Measurements from ENCODE around the gene TRIM72.
"Not testable (repeated sequence)": the region's sequence is repeated elsewhere in the genome, so short reads cannot be mapped to it uniquely, and the experiment has no call there.

TRIM72 gene

DNA sequence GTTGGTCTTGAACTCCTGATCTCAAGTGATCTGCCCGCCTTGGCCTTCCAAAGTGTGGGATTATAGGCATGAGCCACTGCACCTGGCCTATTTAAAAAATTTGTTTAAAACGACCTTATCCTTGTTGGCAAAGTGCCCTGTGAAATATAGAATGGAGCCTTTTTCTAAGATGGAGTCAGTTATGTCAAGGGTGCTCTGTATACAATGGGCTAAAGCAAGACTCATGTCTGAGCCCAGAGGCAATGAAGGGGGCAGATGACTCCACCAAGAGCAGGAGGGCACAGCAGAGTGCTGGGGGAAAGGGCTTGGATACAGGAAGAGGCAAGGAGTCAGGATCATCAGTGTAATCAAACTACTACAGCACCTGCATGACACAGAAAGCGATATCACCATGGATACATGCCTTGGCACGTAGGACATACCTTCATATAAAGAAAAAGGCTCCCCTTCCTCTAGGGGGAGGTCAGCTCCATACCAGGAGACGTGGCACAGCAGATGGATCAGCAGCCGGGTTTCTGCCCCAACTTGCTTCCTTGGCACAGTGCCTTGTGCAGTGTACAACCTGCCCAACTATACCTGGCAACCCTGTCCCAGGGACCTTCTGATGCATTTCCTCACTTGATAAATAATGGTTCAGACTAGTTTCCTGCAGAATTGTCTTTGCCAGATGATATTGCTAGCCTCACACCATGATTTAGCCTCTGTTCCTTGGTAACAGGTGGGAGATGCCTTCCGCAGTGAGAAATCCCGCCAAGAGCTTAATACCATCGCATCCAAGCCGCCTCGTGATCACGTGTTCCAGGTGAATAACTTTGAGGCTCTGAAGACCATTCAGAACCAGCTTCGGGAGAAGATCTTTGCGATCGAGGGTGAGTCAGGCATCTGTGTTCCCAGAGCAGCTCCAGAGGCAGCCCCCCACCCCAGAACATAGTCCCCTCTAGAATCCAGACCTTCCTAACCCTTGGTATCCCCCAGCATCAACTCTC, 61.2 kb downstream of the TRIM72 start:
- no peaks in the 10 kb centered on the region for H3K27me3 ChIP-seq (ENCODE audit: low read depth, low read length)
- H3K4me3 ChIP-seq (ENCODE audit: low read length), result no peak overlapping the region
- H3K79me2 ChIP-seq (ENCODE audit: low read length), result no peaks in the 10 kb centered on the region
- no peak overlapping the region for H3K9ac ChIP-seq (ENCODE audit: low read length)
- H3K9me3 ChIP-seq (ENCODE audit: insufficient read depth, low read length), result no peaks in the 10 kb centered on the region
- H2AFZ ChIP-seq (ENCODE audit: low read depth, low read length), result no peak overlapping the region
- H3K36me3 ChIP-seq (replicated peaks; ENCODE audit: low read depth, low read length), result no peaks in the 10 kb centered on the region
- no peaks in the 10 kb centered on the region for H4K20me1 ChIP-seq (ENCODE audit: insufficient read depth, low read length)
- H3K27ac ChIP-seq (ENCODE audit: low read length), result no peak overlapping the region
- TF ChIP-seq EZH2phosphoT487 (IDR thresholded peaks at IDR 0.05; ENCODE audit: low read depth), result no peak
- TF ChIP-seq, protein P1, sequence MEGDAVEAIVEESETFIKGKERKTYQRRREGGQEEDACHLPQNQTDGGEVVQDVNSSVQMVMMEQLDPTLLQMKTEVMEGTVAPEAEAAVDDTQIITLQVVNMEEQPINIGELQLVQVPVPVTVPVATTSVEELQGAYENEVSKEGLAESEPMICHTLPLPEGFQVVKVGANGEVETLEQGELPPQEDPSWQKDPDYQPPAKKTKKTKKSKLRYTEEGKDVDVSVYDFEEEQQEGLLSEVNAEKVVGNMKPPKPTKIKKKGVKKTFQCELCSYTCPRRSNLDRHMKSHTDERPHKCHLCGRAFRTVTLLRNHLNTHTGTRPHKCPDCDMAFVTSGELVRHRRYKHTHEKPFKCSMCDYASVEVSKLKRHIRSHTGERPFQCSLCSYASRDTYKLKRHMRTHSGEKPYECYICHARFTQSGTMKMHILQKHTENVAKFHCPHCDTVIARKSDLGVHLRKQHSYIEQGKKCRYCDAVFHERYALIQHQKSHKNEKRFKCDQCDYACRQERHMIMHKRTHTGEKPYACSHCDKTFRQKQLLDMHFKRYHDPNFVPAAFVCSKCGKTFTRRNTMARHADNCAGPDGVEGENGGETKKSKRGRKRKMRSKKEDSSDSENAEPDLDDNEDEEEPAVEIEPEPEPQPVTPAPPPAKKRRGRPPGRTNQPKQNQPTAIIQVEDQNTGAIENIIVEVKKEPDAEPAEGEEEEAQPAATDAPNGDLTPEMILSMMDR (IDR thresholded peaks at IDR 0.05; ENCODE audit: low read depth, low read length), result no peak
- H3K4me1 ChIP-seq (ENCODE audit: low read length), result no peaks in the 10 kb centered on the region
- H3K4me2 ChIP-seq (ENCODE audit: low read length), result no peak overlapping the region

DNA sequence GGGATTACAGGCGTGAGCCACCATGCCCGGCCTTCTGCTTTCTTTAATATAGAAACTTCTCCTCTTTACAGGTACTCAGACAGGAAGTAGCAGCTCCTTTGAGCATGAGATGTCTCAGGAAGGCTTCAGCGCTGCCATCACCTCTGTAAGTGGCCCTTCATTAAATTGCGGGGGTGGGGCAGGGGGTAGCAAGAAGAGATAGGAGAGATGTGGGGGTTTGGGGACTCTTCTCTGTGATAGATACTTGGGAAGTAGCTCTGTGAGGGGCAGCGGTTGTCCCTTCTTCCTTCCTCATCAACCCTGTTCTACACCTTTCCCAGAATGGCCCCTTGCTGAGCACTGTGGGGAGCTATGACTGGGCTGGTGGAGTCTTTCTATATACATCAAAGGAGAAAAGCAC, 62.7 kb downstream of the TRIM72 start:
- no peak for TF ChIP-seq EZH2phosphoT487 (IDR thresholded peaks at IDR 0.05; ENCODE audit: low read depth)
- TF ChIP-seq, protein P1 (IDR thresholded peaks at IDR 0.05; ENCODE audit: low read depth, low read length), result no peak
- Histone ChIP-seq H3K27ac (ENCODE audit: low read length) (no peak overlapping the region), H3K4me2 (ENCODE audit: low read length) (no peak overlapping the region), H3K4me3 (ENCODE audit: low read length) (no peak overlapping the region), H2AFZ (ENCODE audit: low read depth, low read length) (no peak overlapping the region), H3K36me3 (replicated peaks; ENCODE audit: low read depth, low read length) (no peaks in the 10 kb centered on the region), H3K79me2 (ENCODE audit: low read length) (no peaks in the 10 kb centered on the region), H3K9ac (ENCODE audit: low read length) (no peak overlapping the region), H3K9me3 (ENCODE audit: insufficient read depth, low read length) (no peaks in the 10 kb centered on the region), H3K27me3 (ENCODE audit: low read depth, low read length) (no peaks in the 10 kb centered on the region), H3K4me1 (ENCODE audit: low read length) (no peaks in the 10 kb centered on the region), H4K20me1 (ENCODE audit: insufficient read depth, low read length) (no peaks in the 10 kb centered on the region)

DNA sequence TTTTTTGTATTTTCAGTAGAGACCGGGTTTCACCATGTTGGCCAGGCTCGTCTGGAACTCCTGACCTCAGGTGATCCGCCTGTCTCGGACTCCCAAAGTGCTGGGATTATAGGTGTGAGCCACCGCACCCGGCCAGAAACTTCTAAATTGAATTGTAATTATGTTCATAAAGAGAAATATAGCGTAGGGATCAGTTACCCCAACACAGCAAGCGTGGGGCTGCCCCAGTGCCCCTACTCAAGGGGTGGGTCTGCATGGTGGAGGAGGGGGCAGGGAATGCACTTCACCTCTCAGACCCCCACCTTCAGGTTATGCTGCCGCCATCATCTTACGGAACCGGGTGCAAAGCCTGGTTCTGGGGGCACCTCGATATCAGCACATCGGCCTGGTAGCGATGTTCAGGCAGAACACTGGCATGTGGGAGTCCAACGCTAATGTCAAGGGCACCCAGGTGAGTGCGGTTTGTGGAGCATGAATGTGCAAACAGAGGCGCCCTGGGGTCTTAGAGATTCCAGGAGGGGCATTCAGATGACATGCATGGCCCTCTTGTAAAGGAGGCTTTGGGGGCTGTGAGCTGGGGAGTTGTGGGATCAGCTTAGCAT, 63.8 kb downstream of the TRIM72 start:
- Histone ChIP-seq H3K79me2 (ENCODE audit: low read length) (no peaks in the 10 kb centered on the region), H4K20me1 (ENCODE audit: insufficient read depth, low read length) (no peaks in the 10 kb centered on the region)

DNA sequence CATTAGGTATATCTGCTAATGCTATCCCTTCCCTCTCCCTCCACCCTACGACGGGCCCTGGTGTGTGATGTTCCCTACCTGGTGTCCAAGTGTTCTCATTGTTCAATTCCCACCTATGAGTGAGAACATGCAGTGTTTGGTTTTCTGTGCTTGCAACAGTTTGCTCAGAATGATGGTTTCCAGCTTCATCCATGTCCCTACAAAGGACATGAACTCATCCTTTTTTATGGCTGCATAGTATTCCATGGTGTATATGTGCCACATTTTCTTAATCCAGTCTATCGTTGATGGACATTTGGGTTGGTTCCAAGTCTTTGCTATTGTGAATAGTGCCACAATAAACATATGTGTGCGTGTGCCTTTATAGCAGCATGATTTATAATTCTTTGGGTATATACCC, 64.9 kb downstream of the TRIM72 start:
- H3K4me2 ChIP-seq (ENCODE audit: low read length); H3K79me2 ChIP-seq (ENCODE audit: low read length); H3K27me3 ChIP-seq (ENCODE audit: low read depth, low read length); H2AFZ ChIP-seq (ENCODE audit: low read depth, low read length); H4K20me1 ChIP-seq (ENCODE audit: insufficient read depth, low read length); H3K36me3 ChIP-seq (replicated peaks; ENCODE audit: low read depth, low read length); H3K9me3 ChIP-seq (ENCODE audit: insufficient read depth, low read length); H3K4me3 ChIP-seq (ENCODE audit: low read length); H3K27ac ChIP-seq (ENCODE audit: low read length); H3K9ac ChIP-seq (ENCODE audit: low read length); H3K4me1 ChIP-seq (ENCODE audit: low read length): not testable (repeated sequence)

More for the DNA sequence above, 63.8 kb downstream of the TRIM72 start:
- Histone ChIP-seq H3K27ac (ENCODE audit: low read length) (no peak overlapping the region), H3K4me3 (ENCODE audit: low read length) (no peak overlapping the region), H3K4me1 (ENCODE audit: low read length) (no peaks in the 10 kb centered on the region), H3K4me2 (ENCODE audit: low read length) (no peak overlapping the region), H2AFZ (ENCODE audit: low read depth, low read length) (no peak overlapping the region), H3K27me3 (ENCODE audit: low read depth, low read length) (no peaks in the 10 kb centered on the region), H3K9ac (ENCODE audit: low read length) (no peak overlapping the region), H3K9me3 (ENCODE audit: insufficient read depth, low read length) (no peaks in the 10 kb centered on the region), H3K36me3 (replicated peaks; ENCODE audit: low read depth, low read length) (no peaks in the 10 kb centered on the region)
- TF ChIP-seq EZH2phosphoT487 (IDR thresholded peaks at IDR 0.05; ENCODE audit: low read depth), result no peak
- TF ChIP-seq, protein P1 (IDR thresholded peaks at IDR 0.05; ENCODE audit: low read depth, low read length), result no peak
